Kidney (tissue), 14 donors: ENCODE measurements around the gene KCNH5. TPM values are rescaled to one million over a fixed set of nuclear protein-coding genes. Genes with fewer than 3 reads are reported as not detected.

Experiments
- DNase-seq, 5 donors: peaks; one replicate each; pipeline ENCODE4 v3.0.0-alpha.2; 2013 to 2020
- FAIRE-seq: peaks from 2 replicates; lab custom pipeline; 2012; peaks lifted over from hg19 to GRCh38; lab: Jason Lieb, UNC
- H3K27ac ChIP-seq, 2 donors: one replicate each; pipeline ENCODE4 v1.7.0; 2013; ENCODE audit warnings: low read depth in 2 of 2, low read length in 2 of 2, inconsistent platforms in 1 of 2
- H3K27me3 ChIP-seq: one replicate; pipeline ENCODE4 v1.7.1; 2013; ENCODE audit warnings: low read length, inconsistent platforms; ENCODE audit not compliant: control insufficient read depth, insufficient read depth
- H3K36me3 ChIP-seq, 3 donors: one replicate each; pipeline versions ENCODE4 v1.7.0 to v1.7.1; 2013; ENCODE audit warnings: low read length in 3 of 3, control low read depth in 1 of 3, inconsistent platforms in 1 of 3; ENCODE audit not compliant: insufficient read depth in 3 of 3, control insufficient read depth in 2 of 3
- H3K4me1 ChIP-seq, 3 donors: one replicate each; pipeline versions ENCODE4 v1.7.0 to v1.7.1; 2013; ENCODE audit warnings: low read length in 3 of 3, inconsistent platforms in 1 of 3, low read depth in 1 of 3; ENCODE audit not compliant: control insufficient read depth in 2 of 3, insufficient read depth in 2 of 3
- H3K4me3 ChIP-seq, 3 donors: one replicate each; pipeline versions ENCODE4 v1.7.0 to v1.8.1; 2013; ENCODE audit warnings: low read length in 3 of 3, control low read depth in 1 of 3, inconsistent platforms in 1 of 3
- H3K9ac ChIP-seq, 3 donors: one replicate each; pipeline versions ENCODE4 v1.7.0 to v1.7.1; 2013; ENCODE audit warnings: low read length in 3 of 3, control low read depth in 1 of 3, inconsistent platforms in 1 of 3
- H3K9me3 ChIP-seq, 3 donors: one replicate each; pipeline versions ENCODE4 v1.7.0 to v1.7.1; 2013; ENCODE audit warnings: low read length in 3 of 3, control low read depth in 1 of 3, inconsistent platforms in 1 of 3; ENCODE audit not compliant: control insufficient read depth in 2 of 3, insufficient read depth in 1 of 3
- intact Hi-C: fragments of 100-400 bp; cut with DNase I; formaldehyde crosslinking; loops from one replicate; pipeline ENCODE4 v1.11.1; 2022
- polyA plus RNA-seq: library from polyadenylated mRNA; stranded (reverse); fragments of 350-450 nt; fragmentation: Illumina TruSeq; extraction: RNeasy Lipid Tissue Mini Kit (QIAGEN cat#74804); gene quantifications from one replicate; pipeline ENCODE4 v1.2.3, GENCODE V29; 2014; ENCODE audit warnings: low read depth, low replicate concordance; ENCODE audit not compliant: insufficient read depth
- total RNA-seq: library from RNA; stranded (reverse); fragmentation: NEBNext Ultra II Directional; extraction: Animal tissue kit (Norgen Biotek cat#: 25700); gene quantifications from one replicate; pipeline ENCODE4 v1.2.1, GENCODE V29; 2021
- TF ChIP-seq, protein P1 (sequence below): IDR thresholded peaks from 3 replicates; pipeline ENCODE4 v1.5.1; 2012; ENCODE audit warnings: mild to moderate bottlenecking, moderate library complexity, borderline replicate concordance; ENCODE audit not compliant: insufficient read depth; ENCODE audit errors: extremely low read depth
- donor health status: control.
- donor health status: control.
- donor health status: control.
- donor health status: control.
- donor health status: control.
- donor health status: DM: yes; HTN: yes; CAD: no.
- donor health status: Normal renal cell carcinoma (clear cell type).

The KCNH5 gene
- total and polyA plus RNA-seq, 2 donors from 2014 or later: not detected

DNA sequence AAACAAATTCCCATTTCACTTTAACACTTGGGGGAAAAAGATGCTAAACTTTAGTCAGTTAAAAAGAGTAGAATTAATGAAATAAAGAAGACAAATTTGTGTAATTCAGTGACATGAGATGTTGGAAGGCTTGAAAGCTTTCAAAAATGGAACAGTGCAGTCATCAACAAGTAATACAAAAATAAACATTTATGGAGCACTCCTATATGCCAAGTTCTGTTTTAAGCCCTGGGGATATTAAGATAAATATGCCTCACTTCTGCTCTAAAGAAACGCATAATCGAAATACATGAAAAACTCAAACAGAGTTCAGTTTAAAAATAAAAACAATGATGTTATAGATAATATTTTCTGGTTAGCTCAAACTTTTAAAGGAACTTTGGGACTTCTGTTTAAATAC lies 93.0 kb downstream of the KCNH5 start:
- H3K4me1 ChIP-seq: no peaks in the 10 kb centered on the region
- H3K9ac ChIP-seq: no peak overlapping the region
- H3K27ac ChIP-seq: no peak overlapping the region
- no peaks in the 10 kb centered on the region for H3K9me3 ChIP-seq
- intact Hi-C loops: no loop called here
- H3K27me3 ChIP-seq: no peaks in the 10 kb centered on the region
- FAIRE-seq: no peak
- H3K36me3 ChIP-seq: no peaks in the 10 kb centered on the region
- TF ChIP-seq, protein P1, sequence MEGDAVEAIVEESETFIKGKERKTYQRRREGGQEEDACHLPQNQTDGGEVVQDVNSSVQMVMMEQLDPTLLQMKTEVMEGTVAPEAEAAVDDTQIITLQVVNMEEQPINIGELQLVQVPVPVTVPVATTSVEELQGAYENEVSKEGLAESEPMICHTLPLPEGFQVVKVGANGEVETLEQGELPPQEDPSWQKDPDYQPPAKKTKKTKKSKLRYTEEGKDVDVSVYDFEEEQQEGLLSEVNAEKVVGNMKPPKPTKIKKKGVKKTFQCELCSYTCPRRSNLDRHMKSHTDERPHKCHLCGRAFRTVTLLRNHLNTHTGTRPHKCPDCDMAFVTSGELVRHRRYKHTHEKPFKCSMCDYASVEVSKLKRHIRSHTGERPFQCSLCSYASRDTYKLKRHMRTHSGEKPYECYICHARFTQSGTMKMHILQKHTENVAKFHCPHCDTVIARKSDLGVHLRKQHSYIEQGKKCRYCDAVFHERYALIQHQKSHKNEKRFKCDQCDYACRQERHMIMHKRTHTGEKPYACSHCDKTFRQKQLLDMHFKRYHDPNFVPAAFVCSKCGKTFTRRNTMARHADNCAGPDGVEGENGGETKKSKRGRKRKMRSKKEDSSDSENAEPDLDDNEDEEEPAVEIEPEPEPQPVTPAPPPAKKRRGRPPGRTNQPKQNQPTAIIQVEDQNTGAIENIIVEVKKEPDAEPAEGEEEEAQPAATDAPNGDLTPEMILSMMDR: no peak
- no peak for DNase-seq
- H3K4me3 ChIP-seq: no peak overlapping the region

DNA sequence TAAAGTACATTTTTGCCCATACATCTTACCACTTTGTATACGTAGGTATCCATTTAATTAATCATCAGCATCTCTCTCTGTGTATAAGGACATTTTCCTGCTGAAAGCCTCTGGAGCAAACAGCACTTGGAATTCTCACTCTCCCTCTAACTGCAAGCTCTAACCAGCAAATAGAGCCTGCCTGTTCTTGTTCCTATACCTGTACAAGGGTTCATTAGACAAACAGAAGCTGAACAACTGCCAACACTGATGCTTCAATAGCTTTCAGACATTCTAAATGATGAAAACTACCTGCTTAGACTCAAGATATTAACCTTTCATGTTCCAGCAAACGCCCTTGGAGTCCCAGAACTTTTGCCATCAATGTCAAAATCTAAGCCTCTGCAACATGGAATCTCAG lies 98.0 kb downstream of the KCNH5 start:
- Histone ChIP-seq H3K4me1 (no peaks in the 10 kb centered on the region), H3K9me3 (no peaks in the 10 kb centered on the region), H3K36me3 (no peaks in the 10 kb centered on the region), H3K9ac (no peak overlapping the region), H3K4me3 (no peak overlapping the region), H3K27me3 (no peaks in the 10 kb centered on the region), H3K27ac (no peak overlapping the region)
- intact Hi-C loops: no loop called here
- FAIRE-seq (no peak), DNase-seq (no peak)
- TF ChIP-seq, protein P1: no peak

DNA sequence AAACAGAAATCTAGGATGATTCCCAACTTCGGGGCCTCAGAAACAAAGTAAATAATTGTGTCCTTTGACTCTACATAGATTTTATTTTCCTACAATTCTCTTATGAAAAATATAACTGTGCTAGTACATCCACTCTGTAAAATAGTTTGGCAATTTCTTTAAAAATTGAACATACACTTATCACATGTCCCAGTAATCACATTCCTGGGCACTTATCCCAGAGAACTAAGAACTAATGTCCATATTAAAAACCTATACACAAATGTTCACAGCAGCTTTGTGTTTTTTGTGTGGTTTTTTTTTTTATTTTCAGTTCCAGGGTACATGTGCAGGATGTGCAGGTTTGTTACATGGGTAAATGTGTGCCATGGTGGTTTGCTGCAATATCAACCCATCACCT lies 99.0 kb downstream of the KCNH5 start:
- no peak overlapping the region for H3K9ac ChIP-seq
- no peak overlapping the region for H3K4me3 ChIP-seq
- H3K27me3 ChIP-seq: no peaks in the 10 kb centered on the region
- H3K9me3 ChIP-seq: no peaks in the 10 kb centered on the region
- H3K4me1 ChIP-seq: no peaks in the 10 kb centered on the region
- FAIRE-seq (no peak), DNase-seq (no peak)
- TF ChIP-seq, protein P1: no peak
- H3K27ac ChIP-seq: no peak overlapping the region
- intact Hi-C loops: no loop called here
- H3K36me3 ChIP-seq: no peaks in the 10 kb centered on the region

DNA sequence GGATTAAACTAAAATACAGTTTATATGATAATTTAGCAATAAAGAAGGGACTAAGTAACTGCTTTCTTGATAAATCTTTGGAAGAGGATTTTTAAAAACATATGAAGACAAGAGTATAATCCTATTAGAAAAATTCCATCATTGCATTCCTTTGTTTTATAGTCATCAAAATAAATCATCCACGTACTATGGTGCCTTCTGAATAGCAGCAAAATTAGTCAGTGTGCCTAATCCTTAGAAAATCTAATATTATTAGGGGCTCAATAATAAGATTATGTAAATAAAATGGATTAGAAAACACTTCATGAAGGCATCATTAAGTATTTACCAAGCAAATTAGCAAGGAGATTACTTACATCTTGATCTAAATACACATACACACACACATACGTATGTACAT lies 102.1 kb downstream of the KCNH5 start:
- no peaks in the 10 kb centered on the region for H3K9me3 ChIP-seq
- TF ChIP-seq, protein P1: no peak
- H3K4me1 ChIP-seq: no peaks in the 10 kb centered on the region
- H3K4me3 ChIP-seq: no peak overlapping the region
- no peak overlapping the region for H3K27ac ChIP-seq
- no peak overlapping the region for H3K9ac ChIP-seq
- intact Hi-C loops: no loop called here
- H3K27me3 ChIP-seq: no peaks in the 10 kb centered on the region
- no peak for FAIRE-seq
- DNase-seq: no peak
- H3K36me3 ChIP-seq: no peaks in the 10 kb centered on the region
